Activated CD4-positive, alpha-beta T cell treated with anti-CD3 and anti-CD28 coated beads for 36 hours (primary cell): ENCODE measurements around the gene ANKRD18B. TPM values are rescaled to one million over a fixed set of nuclear protein-coding genes. Genes with fewer than 3 reads are reported as not detected.
A peak's percentile ranks its signal among the peaks of the same experiment; 100 is the strongest.
"Not testable (repeated sequence)": the region's sequence is repeated elsewhere in the genome, so short reads cannot be mapped to it uniquely, and the experiment has no call there.

Experiments used
- ATAC-seq: fragments of 200-7000 bp; cut with Tn5 transposase; one replicate; pipeline ENCODE4 v1.10.0; 2021; ENCODE audit warnings: mild to moderate bottlenecking, moderate library complexity
- CTCF ChIA-PET: fragments of 350-600 bp; sonication (Branson Sonifier 250); formaldehyde crosslinking; loops from one replicate; lab custom pipeline; 2021; ENCODE audit warnings: antibody characterized with exemption; lab: Charles Lee
- POLR2A ChIA-PET: fragments of 350-600 bp; sonication (Branson Sonifier 250); formaldehyde crosslinking; loops from one replicate; lab custom pipeline; 2021; ENCODE audit warnings: antibody characterized with exemption, inconsistent platforms; lab: Charles Lee
- DNase-seq: peaks from one replicate; pipeline ENCODE4 v3.0.0-alpha.2; 2020
- H3K27ac Mint-ChIP-seq: one replicate; pipeline ENCODE4 v1.8.0; 2021; ENCODE audit warnings: mixed read lengths
- H3K27me3 Mint-ChIP-seq: one replicate; pipeline ENCODE4 v1.8.0; 2021; ENCODE audit warnings: mixed read lengths
- H3K36me3 Mint-ChIP-seq: one replicate; pipeline ENCODE4 v1.8.0; 2021; ENCODE audit warnings: low read depth, mixed read lengths
- H3K4me1 Mint-ChIP-seq: one replicate; pipeline ENCODE4 v1.8.0; 2021; ENCODE audit warnings: mixed read lengths
- H3K4me3 Mint-ChIP-seq: one replicate; pipeline ENCODE4 v1.8.0; 2021; ENCODE audit warnings: mild to moderate bottlenecking, moderate library complexity, mixed read lengths
- H3K9me3 Mint-ChIP-seq: one replicate; pipeline ENCODE4 v1.8.0; 2021; ENCODE audit warnings: low read depth, mixed read lengths
- intact Hi-C, 2 experiments: fragments of 100-400 bp; cut with DNase I in 1 of 2; cut with micrococcal nuclease in 1 of 2; formaldehyde crosslinking; loops; one replicate each; pipeline versions ENCODE4 v1.14.2 to v1.15.1; 2022 to 2024; cut with DNase I, micrococcal nuclease
- total RNA-seq, 2 experiments: library from RNA; stranded (reverse); gene quantifications; one replicate each; pipeline ENCODE4 v1.2.3, GENCODE V29; 2021

ANKRD18B gene
- total RNA-seq, 2 experiments from 2014 or later, result 1.5 to 2.2 TPM

GRCh38 chr9:33510262-33511183 is 13.5 kb upstream of the ANKRD18B start:
- peak; percentile 74 for ATAC-seq
- Mint-ChIP-seq H3K4me3 (peak overlapping the region; percentile 84), H3K9me3 (peaks cover 3% of the 10 kb centered on the region), H3K36me3 (no peaks in the 10 kb centered on the region), H3K4me1 (peaks cover 18% of the 10 kb centered on the region), H3K27ac (peak overlapping the region; percentile 96), H3K27me3 (no peaks in the 10 kb centered on the region)
- intact Hi-C loops, result no loop called here
- DNase-seq, result peak; percentile 68
- POLR2A ChIA-PET, result interaction anchor here (0.8 to 1.2 kb wide), 2 partner anchors 37 to 220 kb away, joined by 3 to 4 read pairs; partner anchors contain the start of genes NFX1 and NOL6
- CTCF ChIA-PET, result interaction anchor here (0.6 to 1.3 kb wide), 7 partner anchors 13 to 254 kb away, joined by 3 to 8 read pairs (median 3); partner anchors contain the start of genes ANKRD18B and NOL6

- DNase-seq, H3K27me3 Mint-ChIP-seq, intact Hi-C loops, H3K36me3 Mint-ChIP-seq, H3K9me3 Mint-ChIP-seq, ATAC-seq: not testable (repeated sequence)
- Mint-ChIP-seq H3K27ac (peak overlapping the region; percentile 96), H3K4me1 (peaks cover 16% of the 10 kb centered on the region), H3K4me3 (peak overlapping the region; percentile 84)
- ChIA-PET CTCF (interaction anchor here (1.3 kb wide), 2 partner anchors 44 to 136 kb away, joined by 3 to 5 read pairs; no protein-coding TSS in a partner anchor), POLR2A (interaction anchor here (1.2 kb wide), 1 partner anchor 37 kb away, joined by 3 read pairs; the partner anchor contains the start of gene NOL6)
Measured at GRCh38 chr9:33511184-33511517, 12.9 kb upstream of the ANKRD18B start.

GRCh38 chr9:33512535-33512934 is 11.5 kb upstream of the ANKRD18B start:
- H3K4me1 Mint-ChIP-seq, H3K9me3 Mint-ChIP-seq, CTCF ChIA-PET, H3K36me3 Mint-ChIP-seq, intact Hi-C loops, ATAC-seq, H3K27me3 Mint-ChIP-seq, H3K27ac Mint-ChIP-seq, POLR2A ChIA-PET, DNase-seq, H3K4me3 Mint-ChIP-seq: not testable (repeated sequence)

- POLR2A ChIA-PET, intact Hi-C loops, CTCF ChIA-PET, H3K4me3 Mint-ChIP-seq, H3K36me3 Mint-ChIP-seq, H3K4me1 Mint-ChIP-seq, H3K27ac Mint-ChIP-seq, H3K27me3 Mint-ChIP-seq, ATAC-seq, H3K9me3 Mint-ChIP-seq, DNase-seq: not testable (repeated sequence)
Measured at GRCh38 chr9:33515342-33515995, 8.6 kb upstream of the ANKRD18B start.

GRCh38 chr9:33516397-33516796 is 7.7 kb upstream of the ANKRD18B start:
- CTCF ChIA-PET, intact Hi-C loops: not testable (repeated sequence)

GRCh38 chr9:33517373-33517772 is 6.7 kb upstream of the ANKRD18B start:
- H3K36me3 Mint-ChIP-seq, result no peaks in the 10 kb centered on the region

More at GRCh38 chr9:33516397-33516796, 7.7 kb upstream of the ANKRD18B start:
- H3K4me1 Mint-ChIP-seq, H3K9me3 Mint-ChIP-seq, DNase-seq, H3K27ac Mint-ChIP-seq, ATAC-seq, H3K27me3 Mint-ChIP-seq, H3K36me3 Mint-ChIP-seq, H3K4me3 Mint-ChIP-seq, POLR2A ChIA-PET: not testable (repeated sequence)

GRCh38 chr9:33517934-33518577 is 6.0 kb upstream of the ANKRD18B start:
- H3K4me1 Mint-ChIP-seq, H3K9me3 Mint-ChIP-seq, DNase-seq, intact Hi-C loops, H3K27ac Mint-ChIP-seq, ATAC-seq, H3K4me3 Mint-ChIP-seq, H3K36me3 Mint-ChIP-seq: not testable (repeated sequence)
- peaks cover 14% of the 10 kb centered on the region for H3K27me3 Mint-ChIP-seq
- CTCF ChIA-PET, result interaction anchor here (0.9 to 1.6 kb wide), 5 partner anchors 36 to 143 kb away, joined by 3 to 5 read pairs (median 3); no protein-coding TSS in a partner anchor
- POLR2A ChIA-PET, result interaction anchor here (0.6 kb wide), 1 partner anchor 358 kb away, joined by 5 read pairs; no protein-coding TSS in a partner anchor

More at GRCh38 chr9:33517373-33517772, 6.7 kb upstream of the ANKRD18B start:
- ChIA-PET POLR2A (no interaction called here), CTCF (interaction anchor here (0.9 to 1.6 kb wide), 5 partner anchors 35 to 143 kb away, joined by 3 to 5 read pairs (median 3); no protein-coding TSS in a partner anchor)
- H3K4me3 Mint-ChIP-seq, result no peak overlapping the region
- ATAC-seq (peak; percentile 30), DNase-seq (no peak)
- intact Hi-C loops, result no loop called here
- peaks cover 8% of the 10 kb centered on the region for H3K27me3 Mint-ChIP-seq
- no peak overlapping the region for H3K27ac Mint-ChIP-seq
- H3K9me3 Mint-ChIP-seq, result peaks cover 3% of the 10 kb centered on the region
- H3K4me1 Mint-ChIP-seq, result no peaks in the 10 kb centered on the region

GRCh38 chr9:33521861-33522260 is 2.2 kb upstream of the ANKRD18B start:
- H3K27ac Mint-ChIP-seq, H3K9me3 Mint-ChIP-seq, H3K36me3 Mint-ChIP-seq, POLR2A ChIA-PET, H3K4me1 Mint-ChIP-seq, intact Hi-C loops, H3K4me3 Mint-ChIP-seq, DNase-seq, ATAC-seq: not testable (repeated sequence)
- CTCF ChIA-PET, result interaction anchor here (1.9 kb wide), 1 partner anchor 55 kb away, joined by 4 read pairs; no protein-coding TSS in a partner anchor
- H3K27me3 Mint-ChIP-seq, result peaks cover 33% of the 10 kb centered on the region

GRCh38 chr9:33524306-33524947 is 376 bp downstream of the ANKRD18B start:
- peak overlapping the region; percentile 81 for H3K4me3 Mint-ChIP-seq
- ChIA-PET POLR2A (no interaction called here), CTCF (interaction anchor here (0.9 to 1.3 kb wide), 4 partner anchors 50 to 111 kb away, joined by 3 to 4 read pairs (median 3); partner anchors contain the start of gene NOL6)
- no peaks in the 10 kb centered on the region for H3K36me3 Mint-ChIP-seq
- H3K27me3 Mint-ChIP-seq, result peaks cover 41% of the 10 kb centered on the region
- H3K27ac Mint-ChIP-seq, result peak overlapping the region; percentile 68
- DNase-seq, result peak; percentile 34
- intact Hi-C loops, result no loop called here
- peaks cover 3% of the 10 kb centered on the region for H3K4me1 Mint-ChIP-seq
- no peaks in the 10 kb centered on the region for H3K9me3 Mint-ChIP-seq
- ATAC-seq, result peak; percentile 57

GRCh38 chr9:33528069-33528468 is 4.0 kb downstream of the ANKRD18B start:
- intact Hi-C loops, H3K4me1 Mint-ChIP-seq, H3K4me3 Mint-ChIP-seq, DNase-seq, H3K9me3 Mint-ChIP-seq, CTCF ChIA-PET, POLR2A ChIA-PET, H3K27ac Mint-ChIP-seq, H3K36me3 Mint-ChIP-seq, ATAC-seq: not testable (repeated sequence)
- peaks cover 31% of the 10 kb centered on the region for H3K27me3 Mint-ChIP-seq
